ENCODE data around the gene TRHDE.

DNA sequence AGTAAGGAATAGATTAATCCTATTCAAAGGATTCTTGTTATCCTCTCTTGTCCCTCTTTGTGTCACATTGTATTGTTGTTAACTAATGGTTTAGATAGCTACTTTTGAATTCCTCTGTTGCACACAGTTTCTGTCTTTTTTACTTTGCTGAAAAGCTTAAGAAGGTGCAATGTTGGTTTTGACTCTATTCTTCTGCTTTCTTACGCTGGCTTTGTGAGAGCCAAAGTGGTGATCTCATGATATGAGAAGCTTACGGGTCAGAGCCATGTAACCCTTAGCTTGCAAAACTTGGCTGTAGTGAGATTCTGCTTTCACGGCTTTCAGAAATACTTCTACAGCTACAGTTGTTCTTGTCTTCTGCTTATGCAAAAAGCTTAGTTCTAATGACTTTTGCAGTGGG, 239.7 kb downstream of the TRHDE start:
- TF ChIP-seq POLR2A (IDR thresholded peaks at IDR 0.05) (no peak), CTCF (IDR thresholded peaks at IDR 0.05) (no peak)
